Fibroblast of mammary gland (primary cell): Measurements from ENCODE around the gene ESPN.
"Not testable (repeated sequence)": the region's sequence is repeated elsewhere in the genome, so short reads cannot be mapped to it uniquely, and the experiment has no call there.

Source experiments
- DNase-seq: peaks from one replicate; pipeline ENCODE4 v3.0.0-alpha.2; 2010; ENCODE audit warnings: low read depth
- H3K4me3 ChIP-seq: 2 replicates; pipeline ENCODE4 v1.5.1; 2011; ENCODE audit warnings: low read depth, mild to moderate bottlenecking, low read length, moderate library complexity; ENCODE audit not compliant: control insufficient read depth
- TF ChIP-seq, protein P1 (sequence below): conservative IDR thresholded peaks from 2 replicates; pipeline ENCODE4 v1.5.1; 2011; ENCODE audit warnings: low read depth, low read length, inconsistent platforms; ENCODE audit not compliant: control insufficient read depth, insufficient read depth

Gene ESPN

DNA sequence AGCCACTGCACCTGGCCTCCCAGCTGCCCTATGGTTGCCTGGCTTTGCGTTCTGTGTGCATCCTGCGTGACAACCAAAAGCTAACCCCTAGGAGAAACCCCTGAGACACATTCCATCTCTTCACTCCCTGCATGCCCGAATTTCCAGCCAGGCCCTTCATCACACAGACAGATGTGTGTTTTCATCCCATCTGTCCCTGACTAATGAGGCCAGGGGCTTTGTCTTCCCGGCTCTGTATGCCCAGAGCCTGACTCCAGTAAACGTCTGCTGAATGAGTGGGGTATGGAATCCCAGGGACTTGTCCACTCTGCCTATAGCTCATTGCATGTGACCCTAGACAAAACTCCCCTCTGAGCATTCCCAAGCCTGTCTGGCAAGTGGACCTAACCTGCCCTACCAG, 9.6 kb downstream of the ESPN start:
- no peak for DNase-seq
- no peak overlapping the region for H3K4me3 ChIP-seq
- TF ChIP-seq, protein P1, sequence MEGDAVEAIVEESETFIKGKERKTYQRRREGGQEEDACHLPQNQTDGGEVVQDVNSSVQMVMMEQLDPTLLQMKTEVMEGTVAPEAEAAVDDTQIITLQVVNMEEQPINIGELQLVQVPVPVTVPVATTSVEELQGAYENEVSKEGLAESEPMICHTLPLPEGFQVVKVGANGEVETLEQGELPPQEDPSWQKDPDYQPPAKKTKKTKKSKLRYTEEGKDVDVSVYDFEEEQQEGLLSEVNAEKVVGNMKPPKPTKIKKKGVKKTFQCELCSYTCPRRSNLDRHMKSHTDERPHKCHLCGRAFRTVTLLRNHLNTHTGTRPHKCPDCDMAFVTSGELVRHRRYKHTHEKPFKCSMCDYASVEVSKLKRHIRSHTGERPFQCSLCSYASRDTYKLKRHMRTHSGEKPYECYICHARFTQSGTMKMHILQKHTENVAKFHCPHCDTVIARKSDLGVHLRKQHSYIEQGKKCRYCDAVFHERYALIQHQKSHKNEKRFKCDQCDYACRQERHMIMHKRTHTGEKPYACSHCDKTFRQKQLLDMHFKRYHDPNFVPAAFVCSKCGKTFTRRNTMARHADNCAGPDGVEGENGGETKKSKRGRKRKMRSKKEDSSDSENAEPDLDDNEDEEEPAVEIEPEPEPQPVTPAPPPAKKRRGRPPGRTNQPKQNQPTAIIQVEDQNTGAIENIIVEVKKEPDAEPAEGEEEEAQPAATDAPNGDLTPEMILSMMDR = no peak

DNA sequence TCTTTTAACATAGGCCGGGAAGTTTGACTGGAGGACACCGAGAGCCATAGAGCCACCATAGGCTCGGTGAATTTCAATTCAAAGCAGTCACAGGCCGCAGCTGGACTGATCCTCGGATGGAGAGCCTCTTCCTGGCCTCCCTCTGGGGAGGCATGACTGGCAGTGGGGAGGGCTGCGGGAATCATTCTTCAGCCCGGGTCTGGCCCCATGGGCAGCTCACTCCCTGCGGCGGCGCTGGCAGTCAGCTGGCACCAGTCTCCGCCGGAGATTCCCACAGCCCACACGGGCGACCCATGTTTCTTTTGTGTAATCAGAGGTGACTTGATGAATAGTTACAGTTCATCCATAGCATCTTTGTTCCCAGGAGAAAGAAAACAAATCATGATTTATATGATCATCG, 10.6 kb downstream of the ESPN start:
- TF ChIP-seq, protein P1 = no peak
- no peak overlapping the region for H3K4me3 ChIP-seq
- DNase-seq = no peak

DNA sequence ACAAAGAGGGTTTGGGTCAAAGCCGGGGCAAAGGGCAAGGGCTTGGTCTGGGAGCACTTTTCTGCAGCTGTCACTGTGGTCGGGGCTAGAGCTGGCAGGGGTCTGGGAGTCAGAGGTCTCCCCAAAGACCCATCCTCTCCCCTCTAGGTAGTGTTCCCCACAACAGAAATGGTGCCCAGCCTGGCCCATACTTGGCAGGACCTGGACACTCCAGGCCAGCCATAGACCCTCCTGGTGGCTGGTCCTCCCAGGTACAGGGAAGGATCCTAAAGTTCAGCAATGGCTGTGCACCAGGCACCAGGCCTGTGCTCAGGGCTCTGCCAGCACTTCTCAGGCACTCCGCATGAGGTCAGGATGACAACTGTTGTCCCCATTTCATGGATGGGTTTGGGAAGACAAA, 11.0 kb downstream of the ESPN start:
- H3K4me3 ChIP-seq = no peak overlapping the region
- DNase-seq = no peak
- TF ChIP-seq, protein P1 = no peak

DNA sequence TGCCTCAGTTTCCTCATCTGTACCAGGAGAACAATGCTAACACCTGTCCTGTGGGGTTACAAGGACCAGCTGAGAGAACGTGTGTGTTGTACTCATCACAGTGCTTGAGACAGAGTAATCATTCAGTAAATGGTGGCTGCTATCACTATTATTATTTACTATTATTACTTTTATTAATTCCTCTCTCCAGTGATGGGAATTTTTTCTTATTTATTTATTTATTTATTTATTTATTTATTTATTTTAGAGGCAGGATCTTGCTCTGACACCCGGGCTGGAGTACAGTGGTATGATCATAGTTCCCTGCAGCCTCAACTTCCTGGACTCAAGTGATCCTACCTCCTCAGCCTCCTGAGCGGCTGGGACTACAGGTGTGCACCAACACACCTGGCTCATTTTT, 11.7 kb downstream of the ESPN start:
- not testable (repeated sequence) for H3K4me3 ChIP-seq, DNase-seq

DNA sequence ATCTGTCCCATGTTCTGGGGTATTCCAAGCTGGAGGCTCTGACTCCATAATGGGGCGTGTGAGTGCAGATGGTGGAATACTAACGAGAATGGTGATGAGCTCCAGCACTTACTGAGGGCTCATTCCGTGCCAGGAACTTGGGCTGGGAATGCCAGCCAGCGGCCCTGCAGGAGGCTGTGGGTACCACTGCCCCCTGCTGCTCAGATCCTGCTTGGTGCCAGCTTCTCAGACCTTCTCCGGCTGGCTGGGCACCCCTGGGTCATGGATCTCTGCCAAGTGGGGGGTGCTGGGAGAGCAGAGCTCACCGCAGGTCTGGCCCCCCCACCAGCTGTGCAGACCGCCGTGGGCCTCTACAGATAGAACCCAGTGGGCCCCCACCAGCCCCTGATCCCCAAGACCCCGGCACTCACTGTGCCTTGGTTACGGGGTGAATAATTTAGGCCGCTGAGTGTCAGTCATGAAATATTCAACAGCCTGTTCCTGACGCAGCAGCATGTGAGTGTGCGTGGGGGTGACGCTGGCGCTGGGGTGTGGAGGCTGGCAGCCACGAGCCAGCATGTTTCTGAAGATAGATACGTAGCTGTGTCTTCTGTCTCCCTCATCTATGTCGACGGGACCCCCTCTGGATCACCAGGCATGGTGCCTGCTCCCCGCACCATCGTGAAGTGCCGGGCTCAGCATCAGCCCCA, 12.6 kb downstream of the ESPN start:
- H3K4me3 ChIP-seq, DNase-seq: not testable (repeated sequence)

DNA sequence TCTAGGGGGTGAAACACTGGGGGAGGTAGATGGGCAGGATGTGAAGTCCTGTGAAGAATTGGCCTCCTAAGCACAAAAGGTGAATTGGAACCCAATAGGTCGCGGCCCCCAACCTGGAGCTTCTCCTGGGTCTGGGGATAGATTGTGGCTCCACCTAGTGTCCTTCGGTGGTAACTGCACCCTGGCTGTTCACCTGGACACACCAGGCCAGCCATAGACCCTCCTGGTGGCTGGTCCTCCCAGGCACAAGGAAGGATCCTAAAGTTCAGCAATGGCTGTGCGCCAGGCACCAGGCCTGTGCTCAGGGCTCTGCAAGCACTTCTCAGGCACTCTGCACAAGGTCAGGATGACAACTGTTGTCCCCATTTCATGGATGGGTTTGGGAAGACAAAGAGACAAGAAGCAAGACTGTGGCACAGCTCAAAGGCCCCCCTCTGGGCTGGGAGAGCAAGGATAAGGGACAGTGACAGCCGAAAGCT, 13.5 kb downstream of the ESPN start:
- H3K4me3 ChIP-seq = no peak overlapping the region
- peak; percentile 41 for DNase-seq
- TF ChIP-seq, protein P1 = peak; percentile 81

DNA sequence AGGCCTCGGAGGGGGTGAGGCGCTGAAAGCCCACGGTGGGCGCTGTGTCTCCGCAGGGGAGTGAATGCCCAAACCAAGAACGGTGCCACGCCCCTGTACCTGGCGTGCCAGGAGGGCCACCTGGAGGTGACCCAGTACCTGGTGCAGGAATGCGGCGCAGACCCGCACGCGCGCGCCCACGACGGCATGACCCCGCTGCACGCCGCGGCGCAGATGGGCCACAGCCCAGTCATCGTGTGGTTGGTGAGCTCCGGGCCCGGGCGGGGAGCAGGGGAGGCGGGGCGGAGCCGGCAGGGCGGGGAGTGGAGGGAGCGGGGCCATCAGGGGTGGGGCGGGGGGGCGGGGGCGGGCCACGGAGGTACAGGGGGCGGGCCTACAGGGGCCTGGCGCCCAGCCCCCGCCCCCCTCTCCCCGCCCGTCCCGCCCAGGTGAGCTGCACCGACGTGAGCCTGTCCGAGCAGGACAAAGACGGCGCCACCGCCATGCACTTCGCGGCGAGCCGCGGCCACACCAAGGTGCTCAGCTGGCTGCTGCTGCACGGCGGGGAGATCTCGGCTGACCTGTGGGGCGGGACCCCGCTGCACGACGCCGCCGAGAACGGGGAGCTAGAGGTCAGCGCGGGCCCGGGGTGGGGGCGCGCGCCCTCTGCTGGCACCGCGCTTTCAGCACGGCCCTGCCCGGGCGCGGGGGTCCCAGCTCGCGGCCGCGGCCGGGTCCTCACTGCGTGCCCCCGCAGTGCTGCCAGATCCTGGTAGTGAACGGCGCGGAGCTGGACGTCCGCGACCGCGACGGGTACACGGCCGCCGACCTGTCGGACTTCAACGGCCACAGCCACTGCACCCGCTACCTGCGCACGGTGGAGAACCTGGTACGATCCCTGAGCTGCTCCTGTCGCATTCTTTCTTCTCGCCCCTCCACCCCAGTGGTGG, 15.9 kb downstream of the ESPN start:
- DNase-seq = peak; percentile 33
- H3K4me3 ChIP-seq = no peak overlapping the region
- TF ChIP-seq, protein P1 = no peak
